GM23338 (cell line): Measurements from ENCODE around the gene APOC1.
A peak's percentile ranks its signal among the peaks of the same experiment; 100 is the strongest.

Source experiments
- CTCF ChIP-seq, 2 experiments: fragments of 200-600 bp in 1 of 2; sonication (generic) in 1 of 2; conservative IDR thresholded peaks; 2 replicates each; pipeline versions ENCODE4 v1.5.1 to v1.6.1; 2016 to 2017; ENCODE audit warnings: antibody characterized with exemption in 2 of 2, low read depth in 2 of 2, mild to moderate bottlenecking in 2 of 2, moderate library complexity in 1 of 2
- EZH2 ChIP-seq: fragments of 200-600 bp; sonication (generic); IDR thresholded peaks from one replicate; pipeline ENCODE4 v1.8.0; 2017; ENCODE audit warnings: antibody characterized with exemption, mild to moderate bottlenecking, low read depth; ENCODE audit not compliant: unreplicated experiment
- EZH2phosphoT487 ChIP-seq: fragments of 200-600 bp; sonication (generic); IDR thresholded peaks from one replicate; pipeline ENCODE4 v1.8.1; 2018; ENCODE audit warnings: antibody characterized with exemption; ENCODE audit not compliant: unreplicated experiment
- JUNB ChIP-seq: IDR thresholded peaks from one replicate; pipeline ENCODE4 v1.6.1; 2016; ENCODE audit warnings: antibody characterized with exemption; ENCODE audit not compliant: unreplicated experiment
- POLR2AphosphoS5 ChIP-seq: IDR thresholded peaks from 2 replicates; pipeline ENCODE4 v1.6.1; 2016; ENCODE audit warnings: antibody characterized with exemption, low read depth
- ZNF114 ChIP-seq: fragments of 250-450 bp; sonication (Bioruptor Pico); IDR thresholded peaks from 2 replicates; pipeline ENCODE4 v1.5.0; 2020; ENCODE audit warnings: mild to moderate bottlenecking, moderate library complexity

- no peak for TF ChIP-seq EZH2
- peak; percentile 94 to 99 for TF ChIP-seq CTCF (conservative IDR thresholded peaks at IDR 0.05; ENCODE audit: low read depth in 2 of 2)
- TF ChIP-seq ZNF114 (CRISPR knock-in tag): no peak
- TF ChIP-seq POLR2AphosphoS5: no peak; the same call in 1 of the 2 replicates
- no peak for TF ChIP-seq EZH2phosphoT487
- no peak for TF ChIP-seq JUNB
These were observed 10.6 kb upstream of the APOC1 start for GRCh38 chr19:44903602-44904425.
